ENCODE measurements around the gene HES6. TPM values are rescaled to one million over a fixed set of nuclear protein-coding genes. Genes with fewer than 3 reads are reported as not detected.
A peak's percentile ranks its signal among the peaks of the same experiment; 100 is the strongest.

HES6 gene
- total and polyA plus RNA-seq, 2 experiments from 2014 or later: 38.8 to 76.3 TPM

DNA sequence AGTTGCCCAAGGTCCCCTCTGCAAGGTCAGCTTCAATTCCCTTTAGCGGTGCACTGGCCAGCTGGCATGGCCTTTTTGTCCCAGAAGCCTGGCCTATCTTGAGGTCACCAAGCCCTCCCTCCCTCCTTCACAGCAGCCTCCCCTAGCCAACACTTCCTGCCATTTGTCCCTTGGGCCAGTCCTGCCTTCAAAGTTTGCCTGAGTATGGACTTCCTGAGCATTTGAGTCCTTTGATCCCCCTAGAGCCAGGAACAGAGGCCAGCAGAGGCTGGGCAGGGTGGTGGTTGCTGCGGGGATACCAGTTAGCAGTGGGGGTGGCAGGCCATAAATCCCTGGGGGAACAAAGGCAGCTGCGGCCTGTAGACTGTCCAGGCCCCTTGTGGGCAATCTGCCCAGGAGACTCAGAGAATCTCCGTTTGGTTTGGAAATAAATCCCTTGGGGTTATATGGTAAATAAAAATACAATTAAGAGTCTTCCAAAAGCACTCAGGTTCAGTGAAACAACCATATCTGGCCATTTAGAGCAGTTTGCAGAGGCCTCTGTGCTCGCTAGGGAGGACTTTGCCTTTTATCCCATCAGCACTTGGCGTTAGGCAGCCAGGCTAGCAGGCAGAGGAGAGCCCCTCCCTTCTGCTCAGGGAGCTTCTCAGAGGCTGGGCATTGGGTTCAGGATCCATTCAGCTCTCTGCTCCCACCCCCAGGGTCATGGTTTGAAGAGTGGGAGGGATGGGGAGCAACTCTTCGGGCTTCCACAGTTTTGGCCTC lies 3.1 kb upstream of the HES6 start (continued):
- no peak for TF ChIP-seq REST (IDR thresholded peaks at IDR 0.05; ENCODE audit: unreplicated experiment)
- TF ChIP-seq, protein P1, sequence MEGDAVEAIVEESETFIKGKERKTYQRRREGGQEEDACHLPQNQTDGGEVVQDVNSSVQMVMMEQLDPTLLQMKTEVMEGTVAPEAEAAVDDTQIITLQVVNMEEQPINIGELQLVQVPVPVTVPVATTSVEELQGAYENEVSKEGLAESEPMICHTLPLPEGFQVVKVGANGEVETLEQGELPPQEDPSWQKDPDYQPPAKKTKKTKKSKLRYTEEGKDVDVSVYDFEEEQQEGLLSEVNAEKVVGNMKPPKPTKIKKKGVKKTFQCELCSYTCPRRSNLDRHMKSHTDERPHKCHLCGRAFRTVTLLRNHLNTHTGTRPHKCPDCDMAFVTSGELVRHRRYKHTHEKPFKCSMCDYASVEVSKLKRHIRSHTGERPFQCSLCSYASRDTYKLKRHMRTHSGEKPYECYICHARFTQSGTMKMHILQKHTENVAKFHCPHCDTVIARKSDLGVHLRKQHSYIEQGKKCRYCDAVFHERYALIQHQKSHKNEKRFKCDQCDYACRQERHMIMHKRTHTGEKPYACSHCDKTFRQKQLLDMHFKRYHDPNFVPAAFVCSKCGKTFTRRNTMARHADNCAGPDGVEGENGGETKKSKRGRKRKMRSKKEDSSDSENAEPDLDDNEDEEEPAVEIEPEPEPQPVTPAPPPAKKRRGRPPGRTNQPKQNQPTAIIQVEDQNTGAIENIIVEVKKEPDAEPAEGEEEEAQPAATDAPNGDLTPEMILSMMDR (conservative IDR thresholded peaks at IDR 0.05; ENCODE audit: low read depth in 2 of 2): no peak
- TF ChIP-seq JUNB (IDR thresholded peaks at IDR 0.05; ENCODE audit: unreplicated experiment): no peak
- TF ChIP-seq NANOG (IDR thresholded peaks at IDR 0.05; ENCODE audit: borderline replicate concordance): no peak

DNA sequence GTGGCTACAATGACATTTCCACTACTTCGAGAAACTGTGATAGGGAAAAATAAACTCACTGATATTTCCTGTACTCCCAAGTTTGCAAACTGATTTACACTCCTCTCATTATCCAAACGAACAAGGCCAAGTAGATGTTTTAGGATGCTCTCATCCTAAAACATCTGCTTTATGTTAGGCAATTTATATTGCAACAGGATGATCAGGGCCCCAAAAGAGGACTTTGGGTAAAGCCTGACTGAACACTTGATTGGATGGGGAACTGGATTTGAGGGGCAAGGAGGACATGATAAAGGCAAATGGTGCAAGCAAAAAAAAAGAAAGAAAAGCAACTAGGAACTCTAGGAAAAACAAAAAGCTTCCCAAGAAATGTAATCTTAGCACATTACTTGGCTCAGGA lies 2.1 kb upstream of the HES6 start:
- ATAC-seq: no peak
- Mint-ChIP-seq H3K4me1 (peaks cover 20% of the 10 kb centered on the region), H3K9me3 (peaks cover 8% of the 10 kb centered on the region), H3K27me3 (ENCODE audit: insufficient read depth, low read depth, poor library complexity) (peaks cover 35% of the 10 kb centered on the region), H3K36me3 (ENCODE audit: low read depth) (peaks cover 13% of the 10 kb centered on the region), H3K27ac (no peak overlapping the region), H3K4me3 (peak overlapping the region; percentile 68)
- no peak overlapping the region for H3K27ac ChIP-seq (ENCODE audit: low read depth)
- peaks cover 6% of the 10 kb centered on the region; the same call in 1 of the 2 replicates for H4K20me1 ChIP-seq (replicated peaks; ENCODE audit: insufficient read depth)
- peak overlapping the region; percentile 94 for H3K4me2 ChIP-seq
- H3K4me3 ChIP-seq: peak overlapping the region; percentile 72
- H3K4me1 ChIP-seq (ENCODE audit: insufficient read depth): peaks cover 7% of the 10 kb centered on the region; the same call in 1 of the 2 replicates
- no peaks in the 10 kb centered on the region for H3K36me3 ChIP-seq (ENCODE audit: insufficient read depth)
- peaks cover 40% of the 10 kb centered on the region for H3K27me3 ChIP-seq (ENCODE audit: insufficient read depth)
- peaks cover 4% of the 10 kb centered on the region; the same call in 1 of the 2 replicates for H3F3A ChIP-seq (replicated peaks; ENCODE audit: low read depth)
- TF ChIP-seq, protein P2, sequence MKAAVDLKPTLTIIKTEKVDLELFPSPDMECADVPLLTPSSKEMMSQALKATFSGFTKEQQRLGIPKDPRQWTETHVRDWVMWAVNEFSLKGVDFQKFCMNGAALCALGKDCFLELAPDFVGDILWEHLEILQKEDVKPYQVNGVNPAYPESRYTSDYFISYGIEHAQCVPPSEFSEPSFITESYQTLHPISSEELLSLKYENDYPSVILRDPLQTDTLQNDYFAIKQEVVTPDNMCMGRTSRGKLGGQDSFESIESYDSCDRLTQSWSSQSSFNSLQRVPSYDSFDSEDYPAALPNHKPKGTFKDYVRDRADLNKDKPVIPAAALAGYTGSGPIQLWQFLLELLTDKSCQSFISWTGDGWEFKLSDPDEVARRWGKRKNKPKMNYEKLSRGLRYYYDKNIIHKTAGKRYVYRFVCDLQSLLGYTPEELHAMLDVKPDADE (IDR thresholded peaks at IDR 0.05): no peak
- no peak for TF ChIP-seq EZH2phosphoT487 (IDR thresholded peaks at IDR 0.05; ENCODE audit: unreplicated experiment)
- no peak for TF ChIP-seq NANOG (IDR thresholded peaks at IDR 0.05; ENCODE audit: borderline replicate concordance)
- H2AFZ ChIP-seq: no peak overlapping the region
- no peaks in the 10 kb centered on the region; the same call in 1 of the 2 replicates for H3K9me2 ChIP-seq (ENCODE audit: insufficient read depth)
- no peak for DNase-seq (ENCODE audit: low spot score)
- no peaks in the 10 kb centered on the region for H3K79me2 ChIP-seq (replicated peaks; ENCODE audit: insufficient read depth)

Data from GM23338 (cell line).